HG02870 (cell line): ENCODE results near the gene AMD1.
"Not testable (repeated sequence)": the region's sequence is repeated elsewhere in the genome, so short reads cannot be mapped to it uniquely, and the experiment has no call there.

Experiments
- ATAC-seq: cut with Tn5 transposase; IDR thresholded peaks from one replicate; pipeline ENCODE4 v1.9.1; 2021; ENCODE audit warnings: mild to moderate bottlenecking, moderate library complexity; ENCODE audit not compliant: unreplicated experiment

AMD1 gene

DNA sequence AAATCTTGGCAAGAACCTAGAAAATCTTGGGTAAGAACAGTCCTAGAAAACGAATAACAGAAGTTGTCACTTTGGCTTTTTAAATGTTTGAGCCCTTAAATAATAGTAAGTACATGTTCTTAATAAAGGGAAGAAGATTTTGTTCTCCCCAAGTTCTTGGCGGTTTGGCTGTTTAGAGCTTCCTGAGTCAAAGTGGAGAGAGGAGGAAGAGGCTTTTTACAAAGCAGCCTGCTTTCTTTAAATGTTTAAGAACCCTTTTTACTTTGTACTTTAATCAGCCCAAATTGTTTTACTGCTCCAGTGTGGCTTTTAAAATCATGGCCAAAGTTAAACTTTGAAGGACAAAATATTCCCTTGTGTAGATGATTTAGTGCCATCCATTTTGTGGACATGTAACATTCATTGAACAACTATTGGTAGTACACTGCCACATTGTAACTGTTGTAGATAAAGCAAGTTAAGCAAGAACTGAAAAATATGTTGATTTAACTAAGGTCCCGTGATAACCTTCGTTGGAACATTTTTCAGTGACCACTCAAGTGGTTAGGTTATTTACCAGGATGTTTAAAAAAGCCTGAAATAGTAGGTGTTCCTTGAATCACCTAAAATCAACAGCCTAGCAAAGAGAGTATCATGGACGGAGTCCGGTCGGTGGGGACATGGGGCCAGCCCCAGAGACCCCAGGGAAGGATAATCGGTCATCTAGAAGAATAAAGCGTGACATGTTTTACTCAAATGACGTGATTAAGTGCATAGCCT, 2.4 kb downstream of the AMD1 start:
- ATAC-seq = no peak

DNA sequence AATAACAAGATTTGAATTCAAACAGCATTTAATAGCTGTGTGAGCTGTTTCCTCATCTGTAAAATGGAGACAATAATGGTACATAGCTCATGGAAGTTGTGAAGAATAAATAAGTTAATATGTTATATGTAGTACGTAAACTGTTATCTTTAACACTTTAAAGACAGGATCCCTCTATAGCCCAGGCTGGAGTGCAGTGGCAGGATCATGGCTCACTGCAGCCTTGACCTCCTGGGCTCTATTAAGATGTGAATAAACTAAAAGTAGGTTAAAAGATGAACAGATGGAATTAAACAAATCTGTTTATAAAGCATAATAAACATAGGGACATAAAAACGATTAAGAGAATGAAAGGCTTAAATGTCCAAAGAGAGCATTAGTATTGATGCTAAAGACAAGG, 3.0 kb downstream of the AMD1 start:
- ATAC-seq = no peak

DNA sequence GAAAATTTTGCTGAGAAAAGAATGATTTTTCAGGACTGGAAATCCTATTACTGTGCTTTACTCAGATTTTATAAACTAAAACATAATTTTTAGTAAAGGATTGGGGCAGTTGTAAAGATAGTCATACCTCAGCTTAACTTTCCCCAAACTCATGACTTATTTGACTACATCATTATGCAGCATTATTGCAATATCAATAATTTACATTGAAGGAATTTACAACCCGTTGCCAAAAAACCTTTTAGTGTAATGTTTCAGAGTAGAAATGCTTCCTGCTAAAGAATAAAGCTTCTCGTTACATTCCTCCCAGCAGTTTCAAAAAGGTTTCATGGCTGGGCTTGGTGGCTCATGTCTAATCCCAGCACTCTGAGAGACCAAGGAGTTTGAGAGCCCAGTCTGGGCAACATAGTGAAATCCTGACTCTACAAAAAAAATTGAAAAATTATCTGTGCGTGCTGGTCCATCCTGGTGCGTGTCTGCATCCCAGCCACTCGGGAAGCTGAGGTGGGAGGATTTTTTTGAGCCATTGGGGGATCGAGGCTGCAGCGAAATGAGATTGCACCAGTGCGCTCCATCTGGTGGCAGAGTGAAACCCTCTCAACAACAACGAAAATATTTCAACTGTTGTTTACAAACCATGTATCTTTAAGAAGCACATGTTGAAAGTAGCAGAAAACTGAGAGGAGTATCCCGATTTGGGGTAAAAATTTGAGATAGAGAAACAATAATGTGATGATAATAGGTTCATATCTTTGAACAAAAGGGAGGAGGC, 4.4 kb downstream of the AMD1 start:
- ATAC-seq = no peak

DNA sequence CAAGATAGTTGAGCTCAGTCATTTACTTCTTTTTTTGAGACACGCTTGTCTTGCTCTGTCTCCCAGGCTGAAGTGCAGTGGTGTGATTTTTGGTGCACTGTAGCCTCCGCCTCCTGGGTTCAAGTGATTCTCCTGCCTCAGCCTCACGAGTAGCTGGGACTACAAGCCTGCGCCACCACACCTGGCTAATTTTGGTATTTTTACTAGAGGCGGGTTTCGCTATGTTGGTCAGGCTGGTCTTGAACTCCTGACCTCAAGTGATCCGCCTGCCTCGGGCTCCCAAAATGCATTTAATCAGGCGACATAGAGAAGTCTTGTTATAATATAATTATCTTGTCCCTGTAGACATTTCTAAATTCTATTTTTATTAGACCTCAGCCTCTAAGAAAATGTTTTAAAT, 6.1 kb downstream of the AMD1 start:
- ATAC-seq = no peak

DNA sequence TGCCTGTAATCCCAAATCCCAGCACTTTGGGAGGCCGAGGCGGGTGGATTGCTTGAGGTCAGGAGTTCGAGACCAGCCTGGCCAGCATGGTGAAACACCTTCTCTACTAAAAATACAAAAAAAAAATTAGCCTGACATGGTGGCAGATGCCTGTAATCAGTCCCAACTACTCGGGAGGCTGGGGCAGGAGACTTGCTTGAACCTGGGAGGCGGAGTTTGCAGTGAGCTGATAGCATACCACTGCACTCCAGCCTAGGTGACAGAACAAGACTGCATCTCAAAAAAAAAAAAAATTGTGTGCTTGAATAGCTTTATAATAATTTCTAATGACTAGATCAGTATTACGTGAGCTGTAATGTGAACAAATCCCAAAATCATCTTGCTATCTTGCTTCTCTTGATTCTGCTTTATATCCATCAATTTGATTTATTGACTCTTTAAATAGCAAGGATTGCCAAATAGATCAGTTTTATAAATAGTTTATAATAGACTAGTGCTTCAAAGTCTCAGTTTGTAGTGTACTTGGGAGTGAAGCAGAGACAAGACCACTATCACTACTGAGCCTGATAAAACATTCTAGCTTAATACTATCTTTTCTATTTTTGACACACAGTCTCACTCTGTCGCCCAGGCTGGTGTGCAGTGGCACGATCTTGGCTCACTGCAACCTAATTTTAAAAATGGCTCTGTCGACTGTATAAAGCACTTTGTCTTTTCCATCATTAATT, 7.1 kb downstream of the AMD1 start:
- ATAC-seq = no peak

DNA sequence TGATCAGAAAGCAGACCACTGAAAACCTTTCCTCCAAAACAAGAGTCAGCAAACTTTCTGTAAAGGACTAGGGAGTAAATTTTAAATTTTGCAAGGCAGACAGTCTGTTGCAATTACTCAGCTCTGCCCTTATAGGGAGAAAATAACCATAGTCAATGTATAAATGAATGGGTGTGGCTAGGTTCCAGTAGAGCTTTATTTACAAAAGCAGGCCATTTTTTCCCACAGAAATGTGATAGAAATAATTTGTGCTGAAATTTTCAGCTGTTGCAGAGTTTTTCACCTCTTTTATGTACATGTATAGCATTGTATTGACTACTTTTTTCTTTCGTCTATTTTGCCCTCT, 7.7 kb downstream of the AMD1 start:
- no peak for ATAC-seq

DNA sequence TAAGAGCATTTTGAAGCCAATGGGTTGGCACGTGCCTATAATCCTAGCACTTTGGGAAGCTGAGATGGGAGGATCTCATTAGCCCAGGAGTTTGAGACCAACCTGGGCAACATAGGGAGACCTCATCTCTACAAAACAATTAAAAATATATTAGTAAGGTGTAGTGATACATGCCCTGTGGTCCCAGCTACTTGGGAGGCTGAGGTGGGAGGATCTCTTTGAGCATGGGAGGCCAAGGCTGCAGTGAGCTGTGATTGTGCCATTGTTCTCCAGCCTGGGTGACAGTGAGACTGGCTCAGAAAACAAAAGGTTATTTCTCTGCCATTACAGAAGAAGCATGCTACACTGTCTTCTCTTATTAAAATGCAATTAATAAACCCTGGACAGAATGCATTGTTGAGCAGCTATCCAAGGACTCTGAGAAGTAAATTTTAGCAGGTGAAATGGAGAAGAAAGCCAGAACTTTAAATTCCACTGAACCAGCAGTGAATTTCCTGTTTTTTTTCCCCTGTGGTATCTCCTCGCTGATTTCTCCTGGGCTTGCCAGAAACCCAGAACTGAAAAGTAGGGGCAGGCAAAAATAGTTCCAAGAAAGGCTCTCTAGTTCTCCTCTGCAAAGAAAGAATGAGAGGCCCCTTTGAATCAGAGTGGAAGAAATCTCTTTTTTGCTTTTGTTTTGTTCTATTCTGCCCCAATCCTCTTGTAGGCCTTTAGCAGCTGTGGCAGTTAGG, 8.4 kb downstream of the AMD1 start:
- ATAC-seq = no peak

DNA sequence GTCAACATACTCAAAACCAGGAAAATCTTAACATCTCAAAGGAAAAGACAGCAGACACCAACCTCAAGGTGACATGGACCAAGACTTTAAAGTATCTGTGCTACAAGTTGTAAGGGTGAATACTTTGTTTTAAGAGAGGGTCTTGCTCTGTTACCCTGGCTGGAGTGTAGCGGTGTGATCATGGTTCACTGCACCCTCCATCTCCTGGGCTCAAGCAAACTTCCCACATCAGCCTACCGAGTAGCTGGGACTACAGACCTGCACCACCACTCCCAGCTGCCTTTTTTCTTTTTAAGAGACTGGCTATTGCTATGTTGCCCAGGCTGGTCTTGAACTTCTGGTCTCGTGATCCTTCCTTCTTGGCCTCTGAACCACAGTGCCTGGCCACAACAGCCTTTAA, 9.7 kb downstream of the AMD1 start:
- no peak for ATAC-seq

DNA sequence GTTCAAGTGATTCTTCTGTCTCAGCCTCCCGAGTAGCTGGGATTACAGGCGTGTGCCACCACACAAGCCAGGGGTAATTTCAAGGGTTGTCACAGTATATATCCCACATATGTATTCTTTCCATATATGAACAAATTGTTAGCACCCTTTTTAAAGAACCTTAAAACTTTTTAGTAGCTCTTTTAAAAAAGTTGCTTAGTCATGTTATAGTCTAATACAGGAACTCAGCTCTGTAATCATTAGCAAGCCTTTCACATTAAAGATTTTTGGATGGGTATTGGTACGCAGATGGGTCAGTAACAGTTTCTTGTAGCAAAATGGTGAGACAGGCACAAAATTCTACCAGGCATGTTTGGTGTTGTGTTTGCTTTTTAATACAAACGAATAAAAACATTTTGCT, 10.9 kb downstream of the AMD1 start:
- no peak for ATAC-seq

DNA sequence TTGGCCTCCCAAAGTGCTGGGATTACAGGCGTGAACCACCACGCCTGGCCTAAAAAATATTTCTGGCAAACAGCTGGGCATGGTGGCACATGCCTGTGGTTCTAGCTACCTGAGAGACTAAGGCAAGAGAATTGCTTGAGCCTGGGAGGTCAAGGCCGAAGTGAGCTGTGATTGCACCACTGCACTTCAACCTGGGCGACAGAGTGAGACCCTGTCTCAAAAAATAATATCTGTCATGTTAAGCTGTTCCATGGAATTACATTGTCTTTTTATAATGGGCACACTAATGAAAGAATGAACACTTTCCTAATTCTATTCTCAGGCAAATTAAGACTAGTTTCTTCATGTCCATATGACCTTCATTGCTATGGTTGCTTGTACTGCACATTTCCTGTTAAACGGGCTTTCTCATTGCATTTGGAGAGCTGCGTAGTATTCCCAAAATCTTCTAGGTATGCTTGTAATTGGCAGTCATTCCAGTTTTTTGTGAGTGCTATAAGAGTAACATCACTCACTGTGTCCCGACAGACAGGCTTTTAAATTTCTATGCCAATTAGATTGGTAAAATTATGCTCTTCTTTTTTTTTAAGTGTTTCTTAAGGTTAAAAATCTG, 12.1 kb downstream of the AMD1 start:
- no peak for ATAC-seq

DNA sequence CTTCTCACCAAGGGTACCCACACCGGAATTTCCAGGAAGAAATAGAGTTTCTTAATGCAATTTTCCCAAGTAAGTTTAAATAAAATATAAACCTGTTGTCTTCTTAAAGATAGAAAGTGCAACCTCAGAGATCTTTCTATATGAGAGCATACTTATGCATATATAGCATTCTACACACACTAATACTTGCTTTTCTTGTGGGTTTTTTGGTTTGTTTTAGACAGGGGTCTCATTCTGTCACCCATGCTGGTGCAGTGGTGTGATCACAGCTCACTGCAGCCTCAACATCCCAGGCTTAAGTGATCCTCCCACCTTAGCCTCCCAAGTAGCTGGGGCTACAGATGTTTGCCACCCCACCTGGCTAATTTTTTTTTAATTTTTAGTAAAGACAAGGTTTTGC, 15.7 kb downstream of the AMD1 start:
- no peak for ATAC-seq

DNA sequence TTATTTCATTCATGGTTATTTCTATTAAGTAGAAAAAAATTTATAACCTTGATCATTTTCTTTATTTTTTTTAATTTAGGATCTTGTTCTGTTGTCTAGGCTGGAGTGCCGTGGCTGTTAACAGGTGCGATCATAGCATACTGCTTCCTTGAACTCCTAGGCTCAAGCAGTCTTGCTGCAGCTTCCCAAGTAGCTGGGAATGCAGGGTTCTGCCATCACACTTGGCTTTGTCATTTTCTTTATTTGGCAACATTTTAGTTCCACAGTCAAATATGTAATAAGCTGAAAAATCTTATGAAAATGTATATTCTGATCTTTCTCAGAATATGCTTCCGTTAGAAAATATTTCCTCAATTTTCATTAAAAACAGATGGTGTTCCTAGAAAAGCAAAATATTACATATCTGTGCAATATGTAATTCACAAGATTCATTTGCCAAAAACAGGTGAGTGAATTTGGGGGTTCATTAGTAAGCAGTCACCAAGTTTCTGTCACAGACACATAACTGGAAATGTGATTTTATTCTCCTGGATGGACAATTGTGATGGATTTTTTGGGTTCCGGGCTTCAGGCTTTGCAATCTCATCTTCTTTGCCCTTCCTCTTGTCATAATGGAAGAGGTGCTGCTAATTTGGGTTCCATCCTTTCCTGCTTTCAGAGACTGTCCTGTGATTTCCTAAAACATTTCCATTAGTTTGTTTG, 21.5 kb downstream of the AMD1 start:
- no peak for ATAC-seq

DNA sequence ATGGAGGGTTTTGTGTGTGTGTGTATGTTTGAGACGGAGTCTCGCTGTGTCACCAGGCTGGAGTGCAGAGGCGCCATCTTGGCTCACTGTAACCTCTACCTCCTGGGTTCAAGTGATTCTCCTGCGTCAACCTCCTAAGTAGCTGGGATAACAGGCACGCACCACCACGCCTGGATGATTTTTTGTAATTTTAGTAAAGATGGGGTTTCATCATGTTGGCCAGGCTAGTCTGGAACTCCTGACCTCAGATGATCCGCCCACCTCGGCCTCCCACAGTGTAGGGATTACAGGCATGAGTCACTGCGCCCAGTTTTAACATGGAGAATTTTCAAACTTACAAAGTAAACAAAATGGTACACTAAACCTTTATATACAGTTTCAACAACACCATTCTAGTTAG, 22.8 kb downstream of the AMD1 start:
- ATAC-seq = no peak

DNA sequence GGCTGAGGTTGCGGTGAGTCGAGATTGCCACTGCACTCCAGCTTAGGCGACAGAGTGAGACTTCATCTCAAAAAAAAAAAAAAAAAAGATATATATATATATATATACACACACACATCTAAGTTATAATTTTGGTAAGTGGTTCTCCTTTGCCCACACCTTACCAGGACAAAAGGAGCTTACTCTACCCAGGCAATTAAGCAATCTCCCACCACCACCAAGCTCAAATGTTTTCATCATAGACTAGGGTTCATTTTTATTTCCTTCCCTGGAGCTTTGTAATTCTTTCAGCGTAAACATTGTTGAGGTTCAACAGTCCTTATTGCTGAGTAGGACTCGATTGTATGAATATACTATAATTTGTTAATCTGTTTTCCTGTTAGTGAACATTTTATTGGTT, 23.5 kb downstream of the AMD1 start:
- ATAC-seq = no peak

DNA sequence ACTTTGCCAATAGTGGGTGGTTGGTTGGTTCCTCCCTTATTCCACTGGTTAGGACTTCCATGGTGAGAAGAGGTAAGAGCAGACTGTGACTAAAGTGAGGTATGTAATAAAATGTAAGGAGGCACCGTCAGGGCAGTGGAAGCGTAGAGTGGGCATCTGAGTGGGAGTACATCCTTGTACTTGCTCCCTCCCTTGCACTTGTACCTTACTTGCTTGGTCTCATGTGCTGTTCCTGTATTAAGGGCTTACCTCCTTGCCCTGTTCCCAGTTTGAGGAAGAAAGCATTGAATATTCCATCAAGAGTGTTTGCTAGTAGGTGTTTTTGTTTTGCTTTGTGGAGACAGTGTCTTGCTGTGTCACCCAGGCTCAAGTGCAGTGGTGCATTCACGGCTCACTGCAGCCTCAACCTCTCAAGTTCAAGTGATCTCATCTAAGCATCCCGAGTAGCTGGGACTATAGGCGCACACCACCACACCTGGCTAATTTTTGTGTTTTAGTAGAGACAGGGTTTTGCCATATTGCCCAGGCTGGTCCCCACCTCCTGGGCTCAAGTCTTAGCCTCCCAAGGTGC, 25.5 kb downstream of the AMD1 start:
- no peak for ATAC-seq

DNA sequence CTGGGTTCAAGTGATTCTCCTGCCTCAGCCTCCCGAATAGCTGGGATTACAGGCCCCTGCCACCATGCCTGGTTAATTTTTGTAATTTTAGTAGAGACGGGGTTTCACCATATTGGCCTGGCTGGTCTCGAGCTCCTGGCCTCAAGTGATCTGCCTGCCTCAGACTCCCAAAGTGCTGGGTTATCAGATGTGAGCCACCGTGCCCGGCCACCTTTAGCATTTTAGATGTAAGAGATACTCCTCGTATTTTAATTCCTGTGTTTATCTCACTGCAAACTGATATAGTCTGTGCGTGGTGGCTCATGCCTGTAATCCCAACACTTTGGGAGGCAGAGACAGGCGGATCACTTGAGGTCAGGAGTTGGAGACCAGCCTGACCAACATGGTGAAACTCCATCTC, 27.0 kb downstream of the AMD1 start:
- ATAC-seq = not testable (repeated sequence)

DNA sequence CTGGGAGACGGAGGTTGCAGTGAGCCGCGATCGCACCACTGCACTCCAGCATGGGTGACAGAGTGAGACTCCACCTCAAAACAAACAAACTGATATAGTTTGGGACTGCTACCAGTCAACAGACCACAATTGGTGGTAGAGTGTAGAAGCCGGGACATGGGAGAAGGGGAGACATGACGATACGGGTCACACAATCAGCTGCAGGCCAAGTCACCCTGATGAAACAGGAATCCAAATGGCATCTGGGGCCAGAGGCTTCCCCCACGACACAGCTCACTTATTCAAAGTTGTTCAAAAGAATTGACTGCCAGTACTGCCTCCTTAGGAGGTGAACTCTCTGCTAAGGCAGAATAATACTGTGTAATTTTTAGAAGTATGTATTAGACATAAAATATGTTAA, 27.5 kb downstream of the AMD1 start:
- ATAC-seq = no peak

DNA sequence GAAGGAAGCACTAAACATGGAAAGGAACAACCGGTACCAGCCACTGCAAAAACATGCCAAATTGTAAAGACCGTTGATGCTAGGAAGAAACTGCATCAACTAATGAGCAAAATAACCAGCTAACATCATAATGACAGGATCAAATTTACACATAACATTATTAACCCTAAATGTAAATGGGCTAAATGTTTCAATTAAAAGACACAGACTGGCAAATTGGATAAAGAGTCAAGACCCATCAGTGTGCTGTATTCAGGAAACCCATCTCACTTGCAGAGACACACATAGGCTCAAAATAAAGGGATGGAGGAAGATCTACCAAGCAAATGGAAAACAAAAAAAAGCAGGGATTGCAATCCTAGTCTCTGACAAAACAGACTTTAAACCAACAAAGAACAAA, 31.7 kb downstream of the AMD1 start:
- ATAC-seq = not testable (repeated sequence)

DNA sequence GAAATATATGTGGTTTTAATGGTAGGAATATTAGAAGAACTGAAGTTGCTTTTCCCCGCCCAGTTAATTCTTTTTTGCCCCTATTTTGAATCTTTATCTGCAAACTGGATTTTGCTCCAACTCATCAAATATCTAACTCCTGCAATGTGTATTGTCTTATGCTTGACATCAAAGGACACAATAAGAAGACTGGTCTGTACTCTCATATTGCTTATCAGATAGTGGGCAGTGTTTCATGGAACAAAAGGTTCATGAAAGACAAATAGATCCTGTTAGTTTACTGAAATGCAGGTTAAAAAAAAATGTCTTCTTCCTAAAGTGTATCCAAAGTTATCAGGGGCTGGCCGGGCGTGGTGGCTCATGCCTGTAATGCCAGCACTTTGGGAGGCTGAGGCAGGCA, 56.2 kb downstream of the AMD1 start:
- no peak for ATAC-seq

DNA sequence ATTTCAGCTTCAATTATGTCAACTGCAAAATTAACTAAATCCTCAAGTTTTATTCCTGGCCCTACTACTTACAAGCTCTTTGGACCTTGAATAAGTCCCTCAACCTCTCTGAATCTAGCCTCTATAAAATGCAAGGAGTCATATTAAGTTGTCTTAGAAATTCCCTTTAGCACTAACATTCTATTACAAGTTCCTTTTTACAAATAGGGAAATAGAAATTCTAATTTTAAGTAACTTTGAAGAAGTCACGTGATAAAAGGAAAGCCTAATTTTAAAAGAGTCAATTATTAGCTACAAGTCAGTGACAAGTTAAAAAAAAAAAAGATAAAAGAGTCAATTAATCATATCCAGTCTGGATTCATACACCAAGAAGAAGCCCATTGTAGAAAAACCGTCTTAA, 59.3 kb downstream of the AMD1 start:
- ATAC-seq = no peak
